Spleen (tissue), 11 donors: ENCODE results near the gene MT1F. TPM values are rescaled to one million over a fixed set of nuclear protein-coding genes. Genes with fewer than 3 reads are reported as not detected.

Experiments
- DNase-seq: peaks from one replicate; pipeline ENCODE4 v3.0.0-alpha.2; 2020
- H3K27ac ChIP-seq, 8 donors: fragments of 200-600 bp; sonication (generic) in 7 of 8; 1 replicate in 4 of 8; 2 replicates in 4 of 8; pipeline versions ENCODE4 v1.5.0 to v1.8.0; 2016 to 2021; ENCODE audit warnings: inconsistent platforms in 4 of 8, mild to moderate bottlenecking in 4 of 8, moderate library complexity in 1 of 8
- H3K27me3 ChIP-seq, 7 donors: fragments of 200-600 bp; sonication (generic) in 6 of 7; replicated peaks in 1 of 7; 1 replicate in 4 of 7; 2 replicates in 3 of 7; pipeline versions ENCODE4 v1.5.0 to v1.8.0; 2016 to 2021; ENCODE audit warnings: inconsistent platforms in 3 of 7, mild to moderate bottlenecking in 1 of 7
- H3K36me3 ChIP-seq, 6 donors: fragments of 200-600 bp; sonication (generic) in 5 of 6; 1 replicate in 4 of 6; 2 replicates in 2 of 6; pipeline versions ENCODE4 v1.5.0 to v1.8.0; 2016 to 2021; ENCODE audit warnings: inconsistent platforms in 2 of 6
- H3K4me1 ChIP-seq, 6 donors: fragments of 200-600 bp; sonication (generic) in 5 of 6; 1 replicate in 3 of 6; 2 replicates in 3 of 6; pipeline versions ENCODE4 v1.5.0 to v1.8.0; 2016 to 2021; ENCODE audit warnings: inconsistent platforms in 3 of 6
- H3K4me3 ChIP-seq, 8 donors: fragments of 200-600 bp; sonication (generic) in 7 of 8; 1 replicate in 4 of 8; 2 replicates in 4 of 8; pipeline versions ENCODE4 v1.5.0 to v1.8.0; 2016 to 2021; ENCODE audit warnings: inconsistent platforms in 4 of 8, mild to moderate bottlenecking in 4 of 8, moderate library complexity in 2 of 8
- H3K9me3 ChIP-seq, 8 donors: fragments of 200-600 bp; sonication (generic) in 7 of 8; 1 replicate in 4 of 8; 2 replicates in 4 of 8; pipeline versions ENCODE4 v1.5.0 to v1.8.0; 2016 to 2021; ENCODE audit warnings: inconsistent platforms in 4 of 8
- POLR2A ChIP-seq, 3 donors: fragments of 450-650 bp; IDR thresholded peaks; one replicate each; pipeline ENCODE4 v1.5.1; 2017; ENCODE audit warnings: antibody characterized with exemption in 3 of 3, mild to moderate bottlenecking in 1 of 3
- POLR2AphosphoS5 ChIP-seq, 3 donors: sonication (generic); formaldehyde crosslinking; IDR thresholded peaks; one replicate each; pipeline ENCODE4 v1.5.1; 2017; ENCODE audit warnings: antibody characterized with exemption in 3 of 3
- WGBS, 5 donors: extraction: QIAGEN DNeasy Blood & Tissue Kit in 3 of 5; methylation state at CpG; one replicate each; pipeline versions ENCODE4 v1.1.5 to v1.1.7; 2013 to 2018; 5-methylcytosine and 5-hydroxymethylcytosine counted together
- intact Hi-C: fragments of 100-400 bp; cut with DNase I; formaldehyde crosslinking; loops from one replicate; pipeline ENCODE4 v1.15.0; 2023; ENCODE audit warnings: low total_unique reads
- polyA plus RNA-seq, 3 donors: library from polyadenylated mRNA; stranded (reverse); fragments of 200-250 nt; gene quantifications; one replicate each; pipeline ENCODE4 v1.2.1, GENCODE V29; 2013
- total RNA-seq, 7 donors: library from RNA; depleted of rRNA in 3 of 7; stranded (reverse); fragments of >200 nt in 3 of 7; fragmentation: NEBNext Ultra II Directional in 4 of 7; extraction: Animal tissue kit (Norgen Biotek cat#: 25700) in 4 of 7; gene quantifications; one replicate each; pipeline versions ENCODE4 v1.1.0 to v1.2.1, GENCODE V29; 2016 to 2021
- TF ChIP-seq, protein P1 (sequence below), 11 experiments: fragments of 200-600 bp in 7 of 11; fragments of 450-650 bp in 4 of 11; sonication (generic) in 4 of 11; IDR thresholded peaks in 8 of 11; conservative IDR thresholded peaks in 3 of 11; 1 replicate in 7 of 11; 2 replicates in 4 of 11; pipeline versions ENCODE4 v1.4.0 to v1.8.0; 2016 to 2021; ENCODE audit warnings: antibody characterized with exemption in 11 of 11, inconsistent platforms in 4 of 11, mild to moderate bottlenecking in 1 of 11
- donor health status: healthy with polysubstance abuse.
- donor health status: DM: no; HTN: no; CAD: no; lungs with moderate emphysema.
- donor health status: DM: no; HTN: no; CAD: no.
- donor health status: Bipolar disorder and iron deficiency.
- donor health status: healthy.
- donor health status: DM: no; HTN: no; CAD: no.
- donor health status: DM: yes; HTN: yes; CAD: no.

The MT1F gene
- total and polyA plus RNA-seq, 10 donors, result 6.4 to 21.0 (median 15.6) TPM

DNA sequence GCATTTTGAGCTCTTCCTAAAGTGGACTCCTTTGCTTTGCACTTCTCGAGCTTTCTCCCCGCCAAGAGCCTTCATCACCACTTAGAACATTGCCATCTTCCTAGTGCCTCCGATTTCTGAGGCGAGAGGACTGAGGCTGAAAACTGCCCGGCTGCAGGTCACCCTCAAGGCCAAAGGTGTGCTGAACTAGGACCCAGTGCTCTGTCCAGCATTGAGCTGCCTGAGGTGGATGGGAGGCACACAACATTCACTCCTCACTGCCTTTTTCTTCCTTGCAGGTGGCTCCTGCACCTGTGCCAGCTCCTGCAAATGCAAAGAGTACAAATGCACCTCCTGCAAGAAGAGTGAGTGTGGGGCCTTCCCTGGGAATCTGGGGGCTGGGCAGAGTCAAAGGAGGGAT is 13.9 kb upstream of the MT1F start:
- DNase-seq, result no peak
- 36 to 69% (median 39%) methylated on average over 5 of the region's 5 CpGs for WGBS, 5 donors
- peaks cover 0 to 87% (median 25%) of the 10 kb centered on the region in 7 donors for H3K27me3 ChIP-seq

DNA sequence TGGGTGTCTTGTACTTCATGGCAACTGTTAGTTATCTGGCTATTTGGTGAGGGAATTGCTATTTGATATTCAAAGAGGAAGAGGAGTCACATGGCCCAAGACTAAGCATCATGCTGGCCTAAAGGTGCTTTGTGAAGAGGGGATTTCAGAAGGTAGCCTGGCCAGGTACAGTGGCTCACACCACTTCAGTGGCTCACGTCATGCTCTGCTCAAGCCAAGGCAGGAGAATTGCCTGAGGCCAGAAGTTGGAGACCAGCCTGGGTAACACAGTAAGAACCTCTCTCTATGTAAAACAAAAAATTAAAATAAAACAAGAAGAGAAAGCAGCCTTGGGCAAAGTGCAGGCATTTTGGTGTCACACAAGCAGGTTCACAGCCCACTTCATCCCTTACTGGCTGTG is 12.4 kb upstream of the MT1F start:
- 76 to 91% (median 83%) methylated on average over 1 of the region's 1 CpG for WGBS, 5 donors
- H3K27ac ChIP-seq, result no peak overlapping the region
- H3K4me1 ChIP-seq, result peaks cover 4 to 21% (median 16%) of the 10 kb centered on the region in 6 donors
- no peak overlapping the region for H3K4me3 ChIP-seq
- TF ChIP-seq, protein P1, sequence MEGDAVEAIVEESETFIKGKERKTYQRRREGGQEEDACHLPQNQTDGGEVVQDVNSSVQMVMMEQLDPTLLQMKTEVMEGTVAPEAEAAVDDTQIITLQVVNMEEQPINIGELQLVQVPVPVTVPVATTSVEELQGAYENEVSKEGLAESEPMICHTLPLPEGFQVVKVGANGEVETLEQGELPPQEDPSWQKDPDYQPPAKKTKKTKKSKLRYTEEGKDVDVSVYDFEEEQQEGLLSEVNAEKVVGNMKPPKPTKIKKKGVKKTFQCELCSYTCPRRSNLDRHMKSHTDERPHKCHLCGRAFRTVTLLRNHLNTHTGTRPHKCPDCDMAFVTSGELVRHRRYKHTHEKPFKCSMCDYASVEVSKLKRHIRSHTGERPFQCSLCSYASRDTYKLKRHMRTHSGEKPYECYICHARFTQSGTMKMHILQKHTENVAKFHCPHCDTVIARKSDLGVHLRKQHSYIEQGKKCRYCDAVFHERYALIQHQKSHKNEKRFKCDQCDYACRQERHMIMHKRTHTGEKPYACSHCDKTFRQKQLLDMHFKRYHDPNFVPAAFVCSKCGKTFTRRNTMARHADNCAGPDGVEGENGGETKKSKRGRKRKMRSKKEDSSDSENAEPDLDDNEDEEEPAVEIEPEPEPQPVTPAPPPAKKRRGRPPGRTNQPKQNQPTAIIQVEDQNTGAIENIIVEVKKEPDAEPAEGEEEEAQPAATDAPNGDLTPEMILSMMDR (IDR thresholded peaks at IDR 0.05 in 8 of 11, conservative IDR thresholded peaks at IDR 0.05 in 3 of 11), result no peak
- TF ChIP-seq POLR2AphosphoS5 (IDR thresholded peaks at IDR 0.05) (no peak), POLR2A (IDR thresholded peaks at IDR 0.05) (no peak)
- intact Hi-C loops, result no loop called here
- no peaks in the 10 kb centered on the region for H3K36me3 ChIP-seq
- no peak for DNase-seq
- H3K27me3 ChIP-seq, result peaks cover 0 to 80% (median 20%) of the 10 kb centered on the region in 7 donors
- H3K9me3 ChIP-seq, result no peaks in the 10 kb centered on the region

More for the DNA sequence above, 13.9 kb upstream of the MT1F start:
- H3K9me3 ChIP-seq, result no peaks in the 10 kb centered on the region
- peak overlapping the region in 1 of 8 donors; percentile 48 for H3K27ac ChIP-seq
- intact Hi-C loops, result no loop called here
- peak overlapping the region in 2 of 8 donors; percentile 12 to 63 for H3K4me3 ChIP-seq
- H3K4me1 ChIP-seq, result peaks cover 4 to 22% (median 16%) of the 10 kb centered on the region in 6 donors
- H3K36me3 ChIP-seq, result no peaks in the 10 kb centered on the region
- TF ChIP-seq, protein P1 (IDR thresholded peaks at IDR 0.05 in 8 of 11, conservative IDR thresholded peaks at IDR 0.05 in 3 of 11), result no peak
- TF ChIP-seq POLR2A (IDR thresholded peaks at IDR 0.05), result no peak
- no peak for TF ChIP-seq POLR2AphosphoS5 (IDR thresholded peaks at IDR 0.05)

DNA sequence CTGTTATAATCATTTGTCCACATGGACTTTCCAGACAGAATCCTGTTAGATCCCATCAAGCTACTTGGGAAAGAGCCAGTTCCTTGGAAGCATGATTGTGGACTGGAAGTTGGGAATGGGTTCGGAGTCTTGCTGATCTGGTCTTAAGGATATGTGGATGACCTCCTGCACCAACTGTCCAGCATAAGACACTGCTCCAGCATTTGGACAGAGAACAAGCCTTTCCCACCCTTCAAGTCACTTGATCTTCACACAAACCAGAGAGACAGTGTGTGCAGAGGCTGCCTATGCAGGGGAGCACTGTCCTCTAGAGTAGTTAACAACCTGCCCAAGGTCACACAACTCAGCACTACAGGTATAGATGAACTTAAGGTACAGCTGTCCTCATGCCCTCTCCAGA is 11.9 kb upstream of the MT1F start:
- H3K9me3 ChIP-seq, result no peaks in the 10 kb centered on the region
- H3K4me1 ChIP-seq, result peaks cover 4 to 21% (median 16%) of the 10 kb centered on the region in 6 donors
- no peak overlapping the region for H3K27ac ChIP-seq
- DNase-seq, result no peak
- WGBS, 5 donors, result 0 to 41% (median 0%) methylated on average over 1 of the region's 1 CpG
- no peaks in the 10 kb centered on the region for H3K36me3 ChIP-seq
- intact Hi-C loops, result no loop called here
- TF ChIP-seq, protein P1 (IDR thresholded peaks at IDR 0.05 in 8 of 11, conservative IDR thresholded peaks at IDR 0.05 in 3 of 11), result no peak
- TF ChIP-seq POLR2A (IDR thresholded peaks at IDR 0.05) (no peak), POLR2AphosphoS5 (IDR thresholded peaks at IDR 0.05) (no peak)
- no peak overlapping the region for H3K4me3 ChIP-seq
- H3K27me3 ChIP-seq, result peaks cover 0 to 75% (median 20%) of the 10 kb centered on the region in 7 donors

DNA sequence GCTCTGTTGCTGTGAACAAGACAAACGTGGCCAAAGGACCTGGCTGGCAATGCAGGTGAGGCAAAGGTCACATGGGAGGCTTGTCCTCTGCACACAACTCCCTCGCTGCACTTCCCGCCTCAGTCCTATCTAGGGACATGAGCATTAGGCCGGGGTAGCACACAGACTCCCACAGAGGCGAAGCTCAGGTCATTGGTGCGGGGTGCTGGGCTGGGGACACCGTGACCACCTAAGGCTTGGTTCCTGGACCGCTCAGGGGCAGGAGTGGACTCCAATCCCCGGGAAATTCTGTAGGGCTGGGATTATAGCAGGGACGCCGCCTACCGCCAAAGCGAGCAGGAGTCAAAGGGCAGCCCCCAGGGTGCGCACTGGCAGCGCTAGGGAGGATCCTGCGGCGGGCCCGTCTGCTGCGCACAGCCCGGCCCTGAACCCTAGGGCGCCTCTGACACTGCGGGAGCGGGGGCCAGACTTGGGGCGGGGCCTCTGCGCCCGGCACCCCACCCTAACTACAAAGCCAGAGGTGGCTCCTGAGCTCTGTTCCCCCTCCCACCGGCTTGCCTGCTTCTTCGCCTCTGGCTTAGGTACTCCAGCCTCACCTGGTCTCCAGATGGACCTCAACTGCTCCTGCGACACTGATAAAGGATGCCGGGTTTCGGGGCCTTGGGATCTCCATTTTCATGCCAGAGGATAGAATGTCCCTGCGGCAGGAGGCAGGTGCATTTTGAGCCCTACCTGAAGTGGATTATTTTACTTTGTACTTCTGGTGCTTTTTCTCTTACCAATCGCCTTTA is 9.9 kb upstream of the MT1F start:
- no peak overlapping the region for H3K27ac ChIP-seq
- H3K4me1 ChIP-seq, result peaks cover 4 to 16% (median 14%) of the 10 kb centered on the region in 6 donors
- H3K27me3 ChIP-seq, result peaks cover 0 to 81% (median 18%) of the 10 kb centered on the region in 7 donors
- TF ChIP-seq, protein P1 (IDR thresholded peaks at IDR 0.05 in 8 of 11, conservative IDR thresholded peaks at IDR 0.05 in 3 of 11), result no peak
- TF ChIP-seq POLR2A (IDR thresholded peaks at IDR 0.05), result no peak
- TF ChIP-seq POLR2AphosphoS5 (IDR thresholded peaks at IDR 0.05), result no peak
- WGBS, 5 donors, result 26 to 52% (median 32%) methylated on average over 31 to 33 of the region's 33 CpGs
- DNase-seq, result peak; percentile 49
- H3K4me3 ChIP-seq, result no peak overlapping the region
- intact Hi-C loops, result no loop called here
- H3K9me3 ChIP-seq, result no peaks in the 10 kb centered on the region
- H3K36me3 ChIP-seq, result no peaks in the 10 kb centered on the region
